NT2/D1 (cell line): Measurements from ENCODE around the gene DDX24.

Source experiments
- DNase-seq: peaks from one replicate; pipeline ENCODE4 v3.0.0-alpha.2; 2011; ENCODE audit warnings: low read depth, low spot score
- H3K27me3 ChIP-seq: 2 replicates; pipeline ENCODE4 v1.6.0; 2011; ENCODE audit warnings: mild to moderate bottlenecking; ENCODE audit not compliant: insufficient read length, insufficient read depth
- H3K36me3 ChIP-seq: 2 replicates; pipeline ENCODE4 v1.6.1; 2011; ENCODE audit warnings: mild to moderate bottlenecking, low read length, mixed read lengths; ENCODE audit not compliant: insufficient read depth, insufficient read length
- H3K4me1 ChIP-seq: 2 replicates; pipeline ENCODE4 v1.5.1; 2011; ENCODE audit not compliant: insufficient read depth, insufficient read length
- H3K4me3 ChIP-seq: 2 replicates; pipeline ENCODE4 v1.5.1; 2011; ENCODE audit warnings: low read depth; ENCODE audit not compliant: insufficient read length
- H3K9ac ChIP-seq: 2 replicates; pipeline ENCODE4 v1.6.0; 2011; ENCODE audit warnings: low read depth; ENCODE audit not compliant: insufficient read length
- H3K9me3 ChIP-seq: 2 replicates; pipeline ENCODE4 v1.5.1; 2011; ENCODE audit warnings: mild to moderate bottlenecking, low read length; ENCODE audit not compliant: insufficient read depth
- SUZ12 ChIP-seq: IDR thresholded peaks from 2 replicates; pipeline ENCODE4 v1.6.1; 2011; ENCODE audit not compliant: insufficient read length, insufficient read depth; ENCODE audit errors: extremely low read depth
- YY1 ChIP-seq: IDR thresholded peaks from 2 replicates; pipeline ENCODE4 v1.6.1; 2011; ENCODE audit not compliant: insufficient read length, insufficient read depth
- ZNF274 ChIP-seq: IDR thresholded peaks from 2 replicates; pipeline ENCODE4 v1.6.1; 2011; ENCODE audit warnings: mild to moderate bottlenecking, low read depth, low read length

The DDX24 gene

DNA sequence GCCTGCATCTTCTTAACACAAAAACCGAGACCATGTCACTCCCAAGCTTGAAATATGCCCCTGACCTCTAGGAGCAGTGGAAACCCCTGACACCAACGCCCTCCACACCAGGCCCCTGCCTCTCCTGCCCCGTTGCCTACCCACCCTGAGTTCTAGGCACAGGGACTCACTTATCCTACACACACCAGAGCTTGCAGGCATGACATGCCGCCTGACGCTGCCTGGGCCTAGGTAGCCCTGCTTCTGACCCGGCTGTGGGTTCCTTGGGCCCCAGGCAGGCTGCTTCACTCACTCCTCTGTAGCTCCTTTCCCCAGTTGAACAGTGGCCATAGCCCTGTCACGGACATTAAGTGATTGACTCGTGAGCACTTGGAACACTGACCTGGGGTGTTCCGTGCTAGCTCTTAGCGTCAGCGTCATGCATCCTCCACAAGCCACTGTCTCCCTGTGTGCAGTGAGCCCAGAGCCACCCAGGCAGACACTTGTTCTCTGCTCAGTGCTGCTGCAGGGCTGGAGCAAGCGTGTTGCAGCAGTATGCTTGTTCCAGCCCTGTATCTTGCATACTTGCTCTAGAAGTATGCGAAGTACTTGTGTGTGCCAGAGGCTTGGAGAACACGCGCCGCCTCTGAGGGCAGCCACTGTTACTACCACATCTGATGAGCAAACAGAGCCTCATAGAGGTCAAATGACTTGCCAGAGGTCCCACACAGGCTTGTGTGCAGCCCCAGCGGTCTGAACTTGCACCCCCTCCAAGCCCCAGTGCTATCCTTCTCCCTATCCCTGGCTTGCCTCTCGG, 39.3 kb downstream of the DDX24 start:
- TF ChIP-seq SUZ12 (no peak), ZNF274 (no peak), YY1 (no peak)
- Histone ChIP-seq H3K4me3 (no peak overlapping the region), H3K4me1 (peaks cover 8% of the 10 kb centered on the region), H3K36me3 (peaks cover 38% of the 10 kb centered on the region), H3K27me3 (no peaks in the 10 kb centered on the region), H3K9ac (no peak overlapping the region), H3K9me3 (no peaks in the 10 kb centered on the region)
- DNase-seq: no peak

- Histone ChIP-seq H3K9me3 (no peaks in the 10 kb centered on the region), H3K36me3 (peaks cover 30% of the 10 kb centered on the region), H3K27me3 (no peaks in the 10 kb centered on the region), H3K4me3 (no peak overlapping the region), H3K9ac (no peak overlapping the region), H3K4me1 (peaks cover 12% of the 10 kb centered on the region)
- DNase-seq: no peak
- TF ChIP-seq ZNF274 (no peak), YY1 (no peak), SUZ12 (no peak)
These were observed 40.2 kb downstream of the DDX24 start for GRCh38 chr14:94040796-94041195.

DNA sequence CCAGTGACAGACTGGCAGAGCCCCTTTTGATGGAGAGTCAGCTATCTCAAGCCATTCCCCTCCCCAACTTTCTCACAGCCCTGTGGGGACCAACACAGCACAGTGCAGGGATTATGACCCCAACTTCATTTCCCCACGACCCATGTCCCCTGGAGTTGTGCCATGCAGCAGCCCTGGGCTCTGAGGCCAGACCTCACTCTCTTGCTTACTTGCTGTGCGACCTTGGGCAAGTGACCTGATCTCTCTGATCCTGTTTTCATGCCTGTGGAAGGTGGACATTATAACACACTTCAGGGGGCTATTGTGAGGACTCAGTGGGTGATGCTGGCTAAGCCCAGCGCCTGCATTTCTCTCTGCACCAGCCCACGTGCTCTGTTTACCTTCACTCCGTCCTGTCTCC, 40.8 kb downstream of the DDX24 start:
- H3K27me3 ChIP-seq: no peaks in the 10 kb centered on the region
- H3K9ac ChIP-seq: no peak overlapping the region
- no peaks in the 10 kb centered on the region for H3K9me3 ChIP-seq
- peaks cover 12% of the 10 kb centered on the region for H3K4me1 ChIP-seq
- H3K36me3 ChIP-seq: peaks cover 25% of the 10 kb centered on the region
- no peak for DNase-seq
- no peak overlapping the region for H3K4me3 ChIP-seq
- TF ChIP-seq ZNF274: no peak
- TF ChIP-seq YY1: no peak
- no peak for TF ChIP-seq SUZ12

DNA sequence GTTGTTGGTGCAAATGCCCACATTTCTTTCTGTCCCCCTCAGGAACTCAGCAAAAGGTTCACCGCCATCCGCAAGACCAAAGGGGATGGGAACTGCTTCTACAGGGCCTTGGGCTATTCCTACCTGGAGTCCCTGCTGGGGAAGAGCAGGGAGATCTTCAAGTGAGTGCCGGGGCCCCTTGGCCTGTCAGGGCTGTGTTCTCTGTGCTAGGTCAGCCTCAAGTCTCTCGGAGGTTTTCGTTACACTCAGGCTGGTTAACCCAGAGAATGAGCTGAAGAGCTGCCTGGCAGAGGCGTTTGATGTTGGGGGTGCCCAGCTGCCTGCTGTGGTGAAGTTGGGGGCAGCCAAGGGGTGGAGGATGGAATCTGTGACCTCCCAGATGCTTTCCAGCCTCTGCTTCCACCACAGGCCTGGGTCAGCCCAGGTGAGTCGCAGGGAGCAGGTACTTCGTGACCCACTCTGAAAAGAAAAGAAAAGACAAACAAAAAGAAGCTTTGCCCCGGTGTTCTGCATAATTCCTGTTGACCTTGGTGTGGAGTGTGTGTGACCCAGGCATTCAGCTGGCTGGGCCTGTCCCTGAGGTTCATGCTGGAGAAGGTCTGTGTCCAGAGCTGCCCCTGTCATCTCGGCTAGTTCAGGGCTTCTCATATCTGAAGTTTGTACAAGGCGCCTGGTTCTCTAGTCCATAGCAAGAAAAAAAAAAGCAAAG, 41.9 kb downstream of the DDX24 start:
- no peak overlapping the region for H3K4me3 ChIP-seq
- TF ChIP-seq SUZ12 (no peak), YY1 (no peak), ZNF274 (no peak)
- H3K4me1 ChIP-seq: peaks cover 12% of the 10 kb centered on the region
- H3K9ac ChIP-seq: peak overlapping the region; percentile 21
- peaks cover 10% of the 10 kb centered on the region for H3K9me3 ChIP-seq
- no peak for DNase-seq
- H3K36me3 ChIP-seq: peaks cover 14% of the 10 kb centered on the region
- no peaks in the 10 kb centered on the region for H3K27me3 ChIP-seq

DNA sequence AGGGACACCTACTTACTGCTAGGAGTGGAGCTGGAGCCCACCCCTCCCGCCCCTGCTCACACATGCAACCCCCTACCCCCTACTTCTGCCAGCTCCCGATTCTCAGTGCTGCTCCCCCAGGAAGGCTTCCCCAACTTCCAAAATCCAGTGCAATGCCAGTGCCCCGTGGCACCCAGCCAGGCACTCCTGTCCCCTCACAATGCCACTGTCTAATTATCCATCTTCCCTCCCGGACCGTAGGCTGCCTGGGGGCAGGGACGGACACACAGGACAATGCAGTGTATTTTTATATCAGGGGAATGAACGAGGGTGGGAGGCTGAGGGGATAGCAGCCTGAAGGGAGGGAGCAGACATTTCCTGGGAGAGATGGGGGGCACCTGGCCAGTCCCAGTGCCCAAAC, 42.5 kb downstream of the DDX24 start:
- Histone ChIP-seq H3K4me1 (peaks cover 12% of the 10 kb centered on the region), H3K4me3 (no peak overlapping the region), H3K9me3 (peaks cover 12% of the 10 kb centered on the region), H3K36me3 (peaks cover 9% of the 10 kb centered on the region), H3K27me3 (no peaks in the 10 kb centered on the region), H3K9ac (no peak overlapping the region)
- DNase-seq: no peak
- TF ChIP-seq ZNF274 (no peak), SUZ12 (no peak), YY1 (no peak)

DNA sequence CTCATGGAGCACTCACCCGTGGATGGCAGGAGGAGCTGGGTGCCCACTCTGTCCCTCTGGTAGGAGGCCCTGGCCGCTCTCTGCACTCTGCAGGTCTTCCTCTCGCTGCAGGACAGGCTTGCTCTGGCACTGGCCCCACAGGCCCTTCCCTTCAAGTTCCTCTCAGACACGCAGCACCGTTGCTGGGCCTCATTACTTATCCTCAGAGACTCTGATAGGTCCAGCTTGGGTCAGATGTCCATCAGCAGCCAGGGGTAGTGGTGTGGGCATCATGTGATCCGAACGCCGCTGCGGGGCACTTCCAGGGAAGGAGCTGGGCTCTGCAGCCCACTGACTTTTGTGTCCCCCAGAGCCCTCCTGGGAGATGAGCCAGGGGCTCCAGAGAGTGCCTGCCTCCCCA, 43.0 kb downstream of the DDX24 start:
- Histone ChIP-seq H3K4me1 (peaks cover 12% of the 10 kb centered on the region), H3K36me3 (peaks cover 3% of the 10 kb centered on the region), H3K4me3 (no peak overlapping the region), H3K9me3 (peaks cover 12% of the 10 kb centered on the region), H3K9ac (no peak overlapping the region), H3K27me3 (no peaks in the 10 kb centered on the region)
- no peak for DNase-seq
- TF ChIP-seq SUZ12: no peak
